ENCODE measurements around the gene SERPINA4.

The SERPINA4 gene

DNA sequence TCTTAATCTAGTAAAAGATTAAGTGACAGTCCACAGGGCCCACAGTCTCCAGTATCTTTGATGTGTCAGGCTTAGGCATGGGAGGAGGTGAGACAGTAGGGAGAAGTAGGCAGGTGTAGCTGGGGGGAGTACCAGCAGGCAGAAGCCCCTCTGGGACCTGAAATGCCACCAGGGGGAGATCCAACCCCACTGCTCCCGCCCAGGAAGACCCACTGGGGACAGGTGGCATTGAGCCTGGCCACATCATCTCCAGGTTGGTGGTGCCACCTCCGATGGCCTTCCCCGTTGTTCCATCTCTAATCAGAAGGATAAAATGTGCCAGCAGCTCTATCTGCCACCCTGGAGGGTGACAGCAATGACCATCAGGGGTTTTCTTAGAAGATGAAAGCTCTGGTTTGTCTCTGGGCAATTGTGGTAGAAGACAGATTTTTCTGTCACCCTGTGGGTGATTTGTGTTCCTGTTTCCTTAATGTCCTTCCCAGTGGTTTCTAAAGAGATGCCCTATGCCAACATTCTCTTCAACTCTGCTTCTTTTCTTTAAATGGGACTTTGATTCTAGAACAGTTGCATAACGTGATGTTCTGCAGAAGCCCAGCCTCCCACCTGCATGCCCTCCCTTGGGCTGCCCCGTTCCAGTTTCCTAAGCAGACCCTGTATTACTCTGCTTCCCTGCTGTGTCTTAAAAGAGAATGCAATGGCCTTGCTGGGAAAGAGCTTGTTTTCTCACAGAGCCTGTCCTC lies 39.7 kb upstream of the SERPINA4 start:
- TF ChIP-seq, protein P1, sequence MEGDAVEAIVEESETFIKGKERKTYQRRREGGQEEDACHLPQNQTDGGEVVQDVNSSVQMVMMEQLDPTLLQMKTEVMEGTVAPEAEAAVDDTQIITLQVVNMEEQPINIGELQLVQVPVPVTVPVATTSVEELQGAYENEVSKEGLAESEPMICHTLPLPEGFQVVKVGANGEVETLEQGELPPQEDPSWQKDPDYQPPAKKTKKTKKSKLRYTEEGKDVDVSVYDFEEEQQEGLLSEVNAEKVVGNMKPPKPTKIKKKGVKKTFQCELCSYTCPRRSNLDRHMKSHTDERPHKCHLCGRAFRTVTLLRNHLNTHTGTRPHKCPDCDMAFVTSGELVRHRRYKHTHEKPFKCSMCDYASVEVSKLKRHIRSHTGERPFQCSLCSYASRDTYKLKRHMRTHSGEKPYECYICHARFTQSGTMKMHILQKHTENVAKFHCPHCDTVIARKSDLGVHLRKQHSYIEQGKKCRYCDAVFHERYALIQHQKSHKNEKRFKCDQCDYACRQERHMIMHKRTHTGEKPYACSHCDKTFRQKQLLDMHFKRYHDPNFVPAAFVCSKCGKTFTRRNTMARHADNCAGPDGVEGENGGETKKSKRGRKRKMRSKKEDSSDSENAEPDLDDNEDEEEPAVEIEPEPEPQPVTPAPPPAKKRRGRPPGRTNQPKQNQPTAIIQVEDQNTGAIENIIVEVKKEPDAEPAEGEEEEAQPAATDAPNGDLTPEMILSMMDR (IDR thresholded peaks at IDR 0.05; ENCODE audit: low read depth, low read length), result no peak
- in situ Hi-C loops (cut with HindIII; ENCODE audit: low sequenced_read_pairs), result no loop called here
- H3K4me3 ChIP-seq (ENCODE audit: low read depth, low read length), result no peak overlapping the region
- DNase-seq (ENCODE audit: low read depth, low spot score), result no peak

DNA sequence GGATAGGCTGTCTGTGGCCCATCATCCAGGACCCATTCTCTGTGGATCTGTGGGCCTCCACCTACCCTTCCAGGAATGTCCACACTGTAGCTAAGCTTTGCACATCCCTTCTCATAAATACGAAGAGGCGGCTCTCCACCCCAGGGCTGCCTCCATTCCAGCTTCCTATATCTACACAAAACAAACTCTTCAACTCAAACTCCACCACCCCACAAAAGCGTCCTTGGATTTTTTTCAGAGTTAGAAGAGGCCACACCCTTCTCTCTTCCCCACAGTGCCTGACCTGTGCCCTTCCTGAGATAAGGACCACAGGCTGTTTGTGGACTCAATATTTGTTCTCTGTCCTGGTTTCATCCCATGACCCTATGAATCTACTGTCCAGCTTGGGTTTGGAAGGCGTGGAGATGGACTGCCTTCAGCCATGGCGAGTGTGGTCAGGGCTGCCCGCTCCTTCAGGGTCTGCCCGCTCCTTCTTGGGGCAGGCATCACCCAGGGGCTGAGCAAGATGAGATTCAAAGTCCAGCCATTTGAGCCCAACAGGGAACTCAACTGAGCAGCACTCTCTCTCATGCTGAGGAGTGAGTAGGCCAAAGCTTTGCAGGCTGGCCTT lies 39.0 kb upstream of the SERPINA4 start:
- in situ Hi-C loops (cut with HindIII; ENCODE audit: low sequenced_read_pairs), result no loop called here
- DNase-seq (ENCODE audit: low read depth, low spot score), result no peak
- no peak overlapping the region for H3K4me3 ChIP-seq (ENCODE audit: low read depth, low read length)
- TF ChIP-seq, protein P1 (IDR thresholded peaks at IDR 0.05; ENCODE audit: low read depth, low read length), result no peak

DNA sequence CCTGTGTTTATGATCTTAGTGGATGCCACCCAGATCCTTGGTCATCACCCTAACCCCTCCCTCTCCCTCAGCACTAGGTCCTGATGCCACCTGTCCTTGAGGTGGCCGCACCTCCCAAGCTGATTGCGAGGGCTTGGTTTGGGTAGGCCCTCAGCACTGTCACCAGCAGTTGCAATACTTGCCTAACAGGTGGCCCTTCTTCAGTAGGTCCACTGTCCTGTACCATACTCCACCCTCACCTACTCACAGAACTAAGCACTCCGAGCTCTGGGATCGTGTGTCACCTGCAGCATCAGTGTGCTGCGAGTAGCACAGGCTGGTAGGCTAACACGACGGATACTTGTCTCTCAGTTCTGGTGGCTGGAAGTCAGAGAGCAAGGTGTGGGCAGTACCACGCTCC lies 38.0 kb upstream of the SERPINA4 start:
- no peak overlapping the region for H3K4me3 ChIP-seq (ENCODE audit: low read depth, low read length)
- in situ Hi-C loops (cut with HindIII; ENCODE audit: low sequenced_read_pairs), result no loop called here
- TF ChIP-seq, protein P1 (IDR thresholded peaks at IDR 0.05; ENCODE audit: low read depth, low read length), result no peak
- DNase-seq (ENCODE audit: low read depth, low spot score), result no peak

DNA sequence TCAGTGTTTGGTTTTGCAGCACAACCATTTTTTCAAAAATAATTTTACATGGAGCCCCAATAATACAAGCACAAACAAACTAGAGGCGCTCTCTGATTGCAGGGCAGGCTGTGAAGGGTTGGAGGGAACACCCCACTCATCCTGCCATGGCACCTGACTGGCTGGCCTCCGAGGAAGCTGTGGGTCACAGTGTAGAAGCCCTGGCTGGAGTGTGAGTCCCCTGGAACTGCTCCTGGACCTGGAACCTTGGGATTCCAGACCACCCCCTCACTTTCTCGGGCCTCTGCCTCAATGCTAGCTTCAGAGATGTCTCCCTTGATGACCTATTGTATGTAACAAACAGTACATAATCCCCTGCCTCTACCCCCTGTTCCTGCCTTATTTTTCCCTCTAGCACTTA lies 37.1 kb upstream of the SERPINA4 start:
- TF ChIP-seq, protein P1 (IDR thresholded peaks at IDR 0.05; ENCODE audit: low read depth, low read length), result no peak
- DNase-seq (ENCODE audit: low read depth, low spot score), result no peak
- H3K4me3 ChIP-seq (ENCODE audit: low read depth, low read length), result no peak overlapping the region
- in situ Hi-C loops (cut with HindIII; ENCODE audit: low sequenced_read_pairs), result no loop called here

DNA sequence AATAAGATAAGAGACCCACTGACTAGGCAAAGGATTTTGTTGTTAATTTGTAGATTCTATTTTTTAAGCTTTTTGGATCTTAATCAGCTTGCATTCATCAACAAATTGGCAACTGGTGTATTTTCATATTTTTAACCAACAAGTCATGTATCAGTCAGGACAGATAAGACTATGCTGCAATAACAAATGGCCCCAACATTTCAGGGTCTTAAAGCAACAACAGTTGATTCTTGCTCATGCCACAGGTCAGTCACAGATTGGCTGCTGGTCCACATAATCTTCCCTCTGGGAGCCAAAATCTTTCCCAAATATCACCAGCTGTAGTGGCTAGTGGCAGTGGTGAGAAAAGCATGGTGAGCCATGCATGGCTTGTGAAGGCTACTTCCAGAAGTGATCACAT lies 30.1 kb upstream of the SERPINA4 start:
- TF ChIP-seq, protein P1 (IDR thresholded peaks at IDR 0.05; ENCODE audit: low read depth, low read length), result no peak
- DNase-seq (ENCODE audit: low read depth, low spot score), result no peak
- in situ Hi-C loops (cut with HindIII; ENCODE audit: low sequenced_read_pairs), result no loop called here
- no peak overlapping the region for H3K4me3 ChIP-seq (ENCODE audit: low read depth, low read length)

DNA sequence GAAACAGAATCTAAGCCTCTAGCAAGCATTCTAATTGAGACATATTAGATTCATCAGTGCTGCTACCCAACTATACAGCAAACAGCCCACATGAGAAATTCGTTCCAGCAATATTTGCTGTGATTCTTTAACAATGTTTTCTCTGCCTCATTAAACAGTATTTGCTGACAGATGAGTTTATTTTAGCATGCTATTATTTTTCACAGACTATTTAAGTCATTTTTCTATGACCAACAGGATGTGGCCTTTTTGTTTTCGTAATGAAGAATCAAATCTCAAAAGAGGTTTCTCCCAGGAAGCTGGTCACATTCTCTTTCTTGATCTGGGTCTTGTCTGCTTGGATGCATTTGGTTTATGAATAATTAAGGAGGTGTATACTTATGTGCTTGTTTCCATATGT lies 28.8 kb upstream of the SERPINA4 start:
- TF ChIP-seq, protein P1 (IDR thresholded peaks at IDR 0.05; ENCODE audit: low read depth, low read length), result no peak
- in situ Hi-C loops (cut with HindIII; ENCODE audit: low sequenced_read_pairs), result no loop called here
- no peak overlapping the region for H3K4me3 ChIP-seq (ENCODE audit: low read depth, low read length)
- DNase-seq (ENCODE audit: low read depth, low spot score), result peak; percentile 31

Data from astrocyte of the spinal cord (primary cell).